ENCODE measurements around the gene KLK7. TPM values are rescaled to one million over a fixed set of nuclear protein-coding genes. Genes with fewer than 3 reads are reported as not detected.

The KLK7 gene
- total and polyA plus RNA-seq, 2 donors (not counting 3 experiments of a cell fraction or from before 2014, with no cell fraction given), result not detected

DNA sequence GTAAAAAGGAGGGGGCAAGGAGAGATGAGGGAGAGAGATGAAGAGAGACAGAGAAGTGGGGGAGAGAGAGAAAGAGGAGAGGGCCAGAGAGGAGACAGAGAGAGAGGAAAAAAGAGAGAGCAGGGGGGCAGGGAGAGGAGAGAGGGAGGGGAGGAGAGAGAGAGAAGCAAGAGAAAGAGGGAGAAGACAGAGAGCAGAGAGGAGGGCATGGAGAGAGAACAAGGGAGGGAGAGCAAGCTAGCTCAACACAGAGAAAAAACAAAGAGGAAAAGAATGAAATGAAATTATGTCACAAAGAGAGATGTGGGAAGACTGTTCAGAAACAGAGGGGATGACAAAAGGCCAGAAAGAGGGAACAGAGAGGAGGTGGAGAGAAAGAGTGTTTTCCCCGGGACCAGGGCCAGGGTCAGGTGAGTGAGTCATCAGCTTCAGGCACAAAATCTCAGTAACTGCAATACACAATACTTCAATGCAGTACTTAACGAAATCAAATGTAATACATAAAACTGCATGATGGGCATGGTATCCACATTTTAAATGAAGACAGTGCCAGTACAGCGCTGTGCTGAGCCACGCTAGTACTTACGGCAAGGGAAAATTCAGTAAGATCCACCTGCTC is 4.8 kb downstream of the KLK7 start:
- Histone ChIP-seq H3K27ac (ENCODE audit: insufficient read depth, low read depth, low read length) (no peak overlapping the region), H3K4me1 (ENCODE audit: control insufficient read depth, extremely low read depth, insufficient read depth, low read length) (no peaks in the 10 kb centered on the region), H3K9me1 (replicated peaks; ENCODE audit: control insufficient read depth, extremely low read depth, insufficient read depth, low read length) (no peaks in the 10 kb centered on the region), H3K79me2 (ENCODE audit: control insufficient read depth, insufficient read depth, low read length) (no peaks in the 10 kb centered on the region), H3K9me3 (replicated peaks; ENCODE audit: control insufficient read depth, insufficient read depth, low read length) (no peaks in the 10 kb centered on the region), H3K9ac (replicated peaks; ENCODE audit: extremely low read depth, insufficient read depth, low read length) (no peak overlapping the region), H4K20me1 (replicated peaks; ENCODE audit: control insufficient read depth, extremely low read depth, insufficient read depth, low read length) (no peaks in the 10 kb centered on the region), H3K4me2 (ENCODE audit: insufficient read depth, low read length) (no peak overlapping the region), H3K4me3 (replicated peaks in 1 of 3; ENCODE audit: insufficient read depth in 1 of 3, low read depth in 1 of 3, low read length in 3 of 3) (no peak overlapping the region), H2AFZ (ENCODE audit: low read depth, low read length) (no peak overlapping the region), H3K27me3 (ENCODE audit: control insufficient read depth in 2 of 2, insufficient read depth in 2 of 2, low read length in 2 of 2) (no peaks in the 10 kb centered on the region), H3K36me3 (ENCODE audit: control insufficient read depth in 2 of 2, extremely low read depth in 1 of 2, insufficient read depth in 2 of 2, low read length in 2 of 2) (no peaks in the 10 kb centered on the region)
- TF ChIP-seq POLR2AphosphoS5 (IDR thresholded peaks at IDR 0.05; ENCODE audit: insufficient read depth, low read depth, low read length) (no peak), MYC (IDR thresholded peaks at IDR 0.05; ENCODE audit: low read depth, low read length) (no peak), JUN (IDR thresholded peaks at IDR 0.05; ENCODE audit: borderline replicate concordance, insufficient read depth, insufficient read length, low read depth) (no peak), EZH2 (IDR thresholded peaks at IDR 0.05; ENCODE audit: borderline replicate concordance, low read depth, low read length, severe bottlenecking) (no peak), POLR2A (IDR thresholded peaks at IDR 0.05; ENCODE audit: low read depth, low read length) (no peak), GATA2 (IDR thresholded peaks at IDR 0.05; ENCODE audit: insufficient read depth, insufficient read length, low read depth, low read length) (no peak), FOS (IDR thresholded peaks at IDR 0.05; ENCODE audit: borderline replicate concordance, insufficient read depth, low read length) (no peak)
- TF ChIP-seq, protein P1, sequence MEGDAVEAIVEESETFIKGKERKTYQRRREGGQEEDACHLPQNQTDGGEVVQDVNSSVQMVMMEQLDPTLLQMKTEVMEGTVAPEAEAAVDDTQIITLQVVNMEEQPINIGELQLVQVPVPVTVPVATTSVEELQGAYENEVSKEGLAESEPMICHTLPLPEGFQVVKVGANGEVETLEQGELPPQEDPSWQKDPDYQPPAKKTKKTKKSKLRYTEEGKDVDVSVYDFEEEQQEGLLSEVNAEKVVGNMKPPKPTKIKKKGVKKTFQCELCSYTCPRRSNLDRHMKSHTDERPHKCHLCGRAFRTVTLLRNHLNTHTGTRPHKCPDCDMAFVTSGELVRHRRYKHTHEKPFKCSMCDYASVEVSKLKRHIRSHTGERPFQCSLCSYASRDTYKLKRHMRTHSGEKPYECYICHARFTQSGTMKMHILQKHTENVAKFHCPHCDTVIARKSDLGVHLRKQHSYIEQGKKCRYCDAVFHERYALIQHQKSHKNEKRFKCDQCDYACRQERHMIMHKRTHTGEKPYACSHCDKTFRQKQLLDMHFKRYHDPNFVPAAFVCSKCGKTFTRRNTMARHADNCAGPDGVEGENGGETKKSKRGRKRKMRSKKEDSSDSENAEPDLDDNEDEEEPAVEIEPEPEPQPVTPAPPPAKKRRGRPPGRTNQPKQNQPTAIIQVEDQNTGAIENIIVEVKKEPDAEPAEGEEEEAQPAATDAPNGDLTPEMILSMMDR (IDR thresholded peaks at IDR 0.05; ENCODE audit: extremely low read depth in 1 of 2, insufficient read depth in 1 of 2, low read depth in 1 of 2, low read length in 2 of 2), result no peak
- TF ChIP-seq, protein P2, sequence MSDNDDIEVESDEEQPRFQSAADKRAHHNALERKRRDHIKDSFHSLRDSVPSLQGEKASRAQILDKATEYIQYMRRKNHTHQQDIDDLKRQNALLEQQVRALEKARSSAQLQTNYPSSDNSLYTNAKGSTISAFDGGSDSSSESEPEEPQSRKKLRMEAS (IDR thresholded peaks at IDR 0.05; ENCODE audit: insufficient read depth, insufficient read length), result no peak
- CTCF ChIA-PET, result no interaction called here
- dilution Hi-C loops (cut with MboI; ENCODE audit: extremely low pct_ligation_motif_present, low sequenced_read_pairs) (no loop called here), intact Hi-C loops (cut with micrococcal nuclease) (no loop called here)
- FAIRE-seq (no peak), DNase-seq (ENCODE audit: low read depth, low spot score) (no peak)
- POLR2A ChIA-PET, result no interaction called here
- no TSS peak for BruUV-seq (replicated peaks)

Data from endothelial cell of umbilical vein (primary cell).